Lower leg skin (tissue), 4 donors: Measurements from ENCODE around the gene CALML5. TPM values are rescaled to one million over a fixed set of nuclear protein-coding genes. Genes with fewer than 3 reads are reported as not detected.

Experiments used
- DNase-seq, 2 donors: peaks; one replicate each; pipeline ENCODE4 v3.0.0-alpha.2; 2019; ENCODE audit warnings: low spot score in 2 of 2
- H3K4me3 ChIP-seq: fragments of 200-600 bp; sonication (generic); 2 replicates; pipeline ENCODE4 v1.5.1; 2017; ENCODE audit warnings: mild to moderate bottlenecking, low read depth; ENCODE audit not compliant: poor library complexity, severe bottlenecking
- CTCF ChIP-seq, 3 donors: fragments of 450-650 bp; IDR thresholded peaks; one replicate each; pipeline ENCODE4 v1.5.1; 2016; ENCODE audit warnings: antibody characterized with exemption in 3 of 3, mild to moderate bottlenecking in 3 of 3, moderate library complexity in 2 of 3
- POLR2A ChIP-seq, 2 donors: fragments of 450-650 bp; IDR thresholded peaks; one replicate each; pipeline ENCODE4 v1.6.1; 2016 to 2017; ENCODE audit warnings: antibody characterized with exemption in 2 of 2, mild to moderate bottlenecking in 1 of 2, moderate library complexity in 1 of 2
- WGBS, 2 donors: methylation state at CpG; one replicate each; pipeline ENCODE4 v1.1.5; 2018; 5-methylcytosine and 5-hydroxymethylcytosine counted together
- intact Hi-C: fragments of 100-400 bp; cut with DNase I; formaldehyde crosslinking; loops from one replicate; pipeline ENCODE4 v1.15.0; 2023; ENCODE audit warnings: low total_unique reads
- total RNA-seq, 4 donors: library from RNA; depleted of rRNA; stranded (reverse); fragments of >200 nt; gene quantifications; one replicate each; pipeline ENCODE4 v1.1.0, GENCODE V29; 2016

The CALML5 gene
- total RNA-seq, 4 donors from 2014 or later = 5,202 to 6,742 (median 5,683) TPM

GRCh38 chr10:5536486-5537081 lies 37.2 kb upstream of the CALML5 start:
- no peak for TF ChIP-seq CTCF (IDR thresholded peaks at IDR 0.05)
- 91% methylated on average over 7 of the region's 7 CpGs for WGBS, 2 donors
- DNase-seq = peak in 1 of 2 donors; percentile 60
- H3K4me3 ChIP-seq = no peak overlapping the region
- intact Hi-C loops = no loop called here

GRCh38 chr10:5534880-5535856 lies 35.8 kb upstream of the CALML5 start:
- intact Hi-C loops = no loop called here
- TF ChIP-seq CTCF (IDR thresholded peaks at IDR 0.05) = no peak
- no peak overlapping the region for H3K4me3 ChIP-seq
- DNase-seq = peak in 1 of 2 donors; percentile 57
- WGBS, 2 donors = 61 to 67% methylated on average over 8 of the region's 8 CpGs

GRCh38 chr10:5534051-5534821 lies 34.9 kb upstream of the CALML5 start:
- no peak for TF ChIP-seq POLR2A (IDR thresholded peaks at IDR 0.05)
- TF ChIP-seq CTCF (IDR thresholded peaks at IDR 0.05) = no peak
- intact Hi-C loops = no loop called here
- H3K4me3 ChIP-seq = no peak overlapping the region
- 74 to 81% methylated on average over 38 of the region's 38 CpGs for WGBS, 2 donors
- peak in 1 of 2 donors; percentile 83 for DNase-seq

- peak in 1 of 2 donors; percentile 77 for DNase-seq
- intact Hi-C loops = no loop called here
- no peak overlapping the region for H3K4me3 ChIP-seq
- WGBS, 2 donors = 85 to 87% methylated on average over 20 to 21 of the region's 21 CpGs
- TF ChIP-seq CTCF (IDR thresholded peaks at IDR 0.05) = no peak
- no peak for TF ChIP-seq POLR2A (IDR thresholded peaks at IDR 0.05)
These were observed 33.8 kb upstream of the CALML5 start for GRCh38 chr10:5533098-5533731.

- TF ChIP-seq POLR2A (IDR thresholded peaks at IDR 0.05) (no peak), CTCF (IDR thresholded peaks at IDR 0.05) (no peak)
- WGBS, 2 donors = 68 to 71% methylated on average over 6 of the region's 6 CpGs
- DNase-seq = peak in 1 of 2 donors; percentile 81
- H3K4me3 ChIP-seq = no peak overlapping the region
- intact Hi-C loops = no loop called here
These were observed 33.3 kb upstream of the CALML5 start for GRCh38 chr10:5532618-5533097.
